Activated CD8-positive, alpha-beta memory T cell treated with anti-CD3 and anti-CD28 coated beads, Interleukin-2, amount 50 U/mL, for 24 hours (primary cell): ENCODE measurements around the gene TMTC4.
A peak's percentile ranks its signal among the peaks of the same experiment; 100 is the strongest.
"Not testable (repeated sequence)": the region's sequence is repeated elsewhere in the genome, so short reads cannot be mapped to it uniquely, and the experiment has no call there.

ENCODE experiments used
- DNase-seq: peaks from one replicate; pipeline ENCODE4 v3.0.0-alpha.2; 2020; ENCODE audit errors: extremely low read depth

Gene TMTC4

GRCh38 chr13:100674572-100674871, at the start of gene TMTC4:
Gene TMTC4 (minus strand): TSS chr13:100674795. CDS start chr13:100670362, 4,433 bp downstream.
- no peak for DNase-seq

- no peak for DNase-seq
Measured at GRCh38 chr13:100722517-100722916, 47.9 kb upstream of the TMTC4 start.

- no peak for DNase-seq
Measured at GRCh38 chr13:100721885-100722512, 47.4 kb upstream of the TMTC4 start.

- DNase-seq, result no peak
Measured at GRCh38 chr13:100715604-100716003, 41.0 kb upstream of the TMTC4 start.

- DNase-seq, result no peak
Measured at GRCh38 chr13:100714478-100714877, 39.9 kb upstream of the TMTC4 start.

- DNase-seq, result no peak
Measured at GRCh38 chr13:100710176-100710575, 35.6 kb upstream of the TMTC4 start.

GRCh38 chr13:100707818-100708740, 33.5 kb upstream of the TMTC4 start:
- no peak for DNase-seq

- not testable (repeated sequence) for DNase-seq
Measured at GRCh38 chr13:100698331-100698730, 23.7 kb upstream of the TMTC4 start.

- no peak for DNase-seq
Measured at GRCh38 chr13:100695509-100695773, 20.8 kb upstream of the TMTC4 start.

GRCh38 chr13:100694722-100695508, 20.3 kb upstream of the TMTC4 start:
- no peak for DNase-seq

- DNase-seq, result no peak
Measured at GRCh38 chr13:100689191-100689590, 14.6 kb upstream of the TMTC4 start.

- no peak for DNase-seq
Measured at GRCh38 chr13:100680131-100680530, 5.5 kb upstream of the TMTC4 start.

GRCh38 chr13:100677128-100677527, 2.5 kb upstream of the TMTC4 start:
- not testable (repeated sequence) for DNase-seq

- DNase-seq, result no peak
Measured at GRCh38 chr13:100675661-100676129, 1.1 kb upstream of the TMTC4 start.

GRCh38 chr13:100674872-100675660, 471 bp upstream of the TMTC4 start:
- peak; percentile 100 for DNase-seq

- DNase-seq, result no peak
Measured at GRCh38 chr13:100673713-100674571, 653 bp downstream of the TMTC4 start.

- no peak for DNase-seq
Measured at GRCh38 chr13:100673376-100673712, 1.3 kb downstream of the TMTC4 start.

GRCh38 chr13:100671389-100672182, 3.0 kb downstream of the TMTC4 start:
- no peak for DNase-seq

- DNase-seq, result no peak
Measured at GRCh38 chr13:100668408-100668807, 6.2 kb downstream of the TMTC4 start.

GRCh38 chr13:100667894-100668293, 6.7 kb downstream of the TMTC4 start:
- no peak for DNase-seq
